ENCODE measurements around the gene TMEM132D. TPM values are rescaled to one million over a fixed set of nuclear protein-coding genes. Genes with fewer than 3 reads are reported as not detected.

The TMEM132D gene
- total RNA-seq, 2 experiments from 2014 or later, result not detected

DNA sequence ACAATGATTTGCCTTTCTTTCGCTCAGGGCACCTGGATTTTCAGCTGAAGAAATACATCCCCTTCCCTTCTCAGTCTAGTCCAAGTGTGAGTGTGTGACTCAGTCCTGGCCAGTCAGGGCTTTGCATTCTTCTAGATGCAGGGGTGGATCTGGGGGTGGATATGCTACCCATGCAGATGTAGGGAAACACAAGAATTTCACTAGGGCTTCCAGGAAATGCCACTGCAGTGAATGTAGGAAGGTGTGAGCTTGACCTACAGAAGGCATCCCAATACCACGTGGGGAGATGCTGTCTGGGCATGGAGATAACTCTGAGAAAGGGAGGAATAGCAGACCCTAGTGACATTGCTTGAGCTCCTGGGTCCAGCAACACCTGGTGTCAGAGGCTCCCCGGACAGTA, 646.3 kb downstream of the TMEM132D start:
- TF ChIP-seq EZH2phosphoT487 (IDR thresholded peaks at IDR 0.05; ENCODE audit: borderline replicate concordance, low read depth, low read length) (no peak), CTCF (conservative IDR thresholded peaks at IDR 0.05; ENCODE audit: low read length) (no peak)
- CTCF ChIA-PET (ENCODE audit: unreplicated experiment), result no interaction called here
- H3K9me3 ChIP-seq (ENCODE audit: low read length), result no peaks in the 10 kb centered on the region
- no peaks in the 10 kb centered on the region for H3K79me2 ChIP-seq (ENCODE audit: insufficient read depth, low read depth, low read length)
- intact Hi-C loops (cut with micrococcal nuclease; ENCODE audit: unreplicated experiment), result no loop called here
- no peak overlapping the region for H3K4me3 ChIP-seq (ENCODE audit: low read depth, low read length, poor library complexity, severe bottlenecking)
- no peak overlapping the region for H3K27ac ChIP-seq (ENCODE audit: low read depth, low read length, poor library complexity, severe bottlenecking)
- no TSS peak for BruUV-seq (replicated peaks)
- no peaks in the 10 kb centered on the region for H3K4me1 ChIP-seq (ENCODE audit: insufficient read depth, low read length, poor library complexity, severe bottlenecking)
- POLR2A ChIA-PET, result no interaction called here
- no peak for DNase-seq (ENCODE audit: low spot score)
- H4K20me1 ChIP-seq (ENCODE audit: insufficient read depth, low read length), result no peaks in the 10 kb centered on the region
- no peaks in the 10 kb centered on the region for H3K9me2 ChIP-seq (ENCODE audit: insufficient read depth, low read length)
- no peak overlapping the region for H2AFZ ChIP-seq (ENCODE audit: low read length)
- H3K4me2 ChIP-seq (ENCODE audit: low read length), result no peak overlapping the region
- no peaks in the 10 kb centered on the region for H3K36me3 ChIP-seq (ENCODE audit: insufficient read depth, low read length)

DNA sequence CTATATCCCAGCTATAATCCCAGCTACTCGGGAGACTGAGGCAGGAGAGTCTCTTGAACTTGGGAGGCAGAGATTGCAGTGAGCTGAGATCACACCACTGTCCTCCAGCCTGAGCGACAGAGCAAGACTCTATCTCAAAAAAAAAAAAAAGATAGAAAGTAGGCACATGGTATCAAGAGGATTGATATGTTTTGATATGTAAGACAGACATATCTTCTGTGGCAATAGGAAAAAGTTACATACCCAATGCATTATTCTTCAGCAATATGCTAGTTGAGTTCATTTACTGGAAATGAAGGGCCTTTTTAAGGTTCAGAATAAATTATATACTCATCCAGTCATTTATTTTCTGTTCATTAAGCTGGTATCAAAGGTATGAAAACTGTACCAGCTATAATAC, 657.2 kb downstream of the TMEM132D start:
- Histone ChIP-seq H3K9me2 (ENCODE audit: insufficient read depth, low read length) (no peaks in the 10 kb centered on the region), H3K9me3 (ENCODE audit: low read length) (no peaks in the 10 kb centered on the region), H3K4me1 (ENCODE audit: insufficient read depth, low read length, poor library complexity, severe bottlenecking) (no peaks in the 10 kb centered on the region), H3K4me2 (ENCODE audit: low read length) (no peak overlapping the region), H4K20me1 (ENCODE audit: insufficient read depth, low read length) (no peaks in the 10 kb centered on the region), H2AFZ (ENCODE audit: low read length) (no peak overlapping the region), H3K4me3 (ENCODE audit: low read depth, low read length, poor library complexity, severe bottlenecking) (no peak overlapping the region), H3K36me3 (ENCODE audit: insufficient read depth, low read length) (no peaks in the 10 kb centered on the region), H3K27ac (ENCODE audit: low read depth, low read length, poor library complexity, severe bottlenecking) (no peak overlapping the region), H3K79me2 (ENCODE audit: insufficient read depth, low read depth, low read length) (no peaks in the 10 kb centered on the region)
- CTCF ChIA-PET (ENCODE audit: unreplicated experiment), result no interaction called here
- POLR2A ChIA-PET, result interaction anchor here (0.7 kb wide), 1 partner anchor 67 kb away, joined by 3 read pairs; no protein-coding TSS in a partner anchor
- TF ChIP-seq EZH2phosphoT487 (IDR thresholded peaks at IDR 0.05; ENCODE audit: borderline replicate concordance, low read depth, low read length) (no peak), CTCF (conservative IDR thresholded peaks at IDR 0.05; ENCODE audit: low read length) (no peak)
- no peak for DNase-seq (ENCODE audit: low spot score)
- BruUV-seq (replicated peaks), result no TSS peak
- intact Hi-C loops (cut with micrococcal nuclease; ENCODE audit: unreplicated experiment), result no loop called here

DNA sequence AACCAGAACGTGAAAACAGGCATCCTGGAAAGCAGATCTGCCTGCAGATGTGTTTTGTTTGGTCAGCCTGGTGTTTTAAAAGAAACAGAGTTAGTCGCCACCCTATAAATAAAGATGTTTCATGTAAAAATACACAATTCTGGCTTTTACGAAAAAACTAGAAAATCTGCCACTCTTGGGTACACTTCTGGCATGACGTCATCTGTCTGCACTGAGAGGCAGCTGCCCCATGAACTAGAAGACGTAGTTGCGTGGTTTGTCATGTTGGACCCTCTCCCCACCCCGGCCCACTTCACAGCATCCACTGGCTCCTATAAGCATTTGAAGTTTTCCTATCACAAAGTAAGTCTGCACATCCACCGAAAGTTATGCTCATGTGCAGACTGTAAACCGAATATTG, 658.1 kb downstream of the TMEM132D start:
- H3K36me3 ChIP-seq (ENCODE audit: insufficient read depth, low read length), result no peaks in the 10 kb centered on the region
- H4K20me1 ChIP-seq (ENCODE audit: insufficient read depth, low read length), result no peaks in the 10 kb centered on the region
- no peak for DNase-seq (ENCODE audit: low spot score)
- H3K9me2 ChIP-seq (ENCODE audit: insufficient read depth, low read length), result no peaks in the 10 kb centered on the region
- no TSS peak for BruUV-seq (replicated peaks)
- intact Hi-C loops (cut with micrococcal nuclease; ENCODE audit: unreplicated experiment), result no loop called here
- CTCF ChIA-PET (ENCODE audit: unreplicated experiment), result no interaction called here
- H3K79me2 ChIP-seq (ENCODE audit: insufficient read depth, low read depth, low read length), result no peaks in the 10 kb centered on the region
- H3K9me3 ChIP-seq (ENCODE audit: low read length), result no peaks in the 10 kb centered on the region
- TF ChIP-seq CTCF (conservative IDR thresholded peaks at IDR 0.05; ENCODE audit: low read length) (no peak), EZH2phosphoT487 (IDR thresholded peaks at IDR 0.05; ENCODE audit: borderline replicate concordance, low read depth, low read length) (no peak)
- no peak overlapping the region for H3K4me3 ChIP-seq (ENCODE audit: low read depth, low read length, poor library complexity, severe bottlenecking)
- no peak overlapping the region for H3K4me2 ChIP-seq (ENCODE audit: low read length)
- H3K27ac ChIP-seq (ENCODE audit: low read depth, low read length, poor library complexity, severe bottlenecking), result no peak overlapping the region
- no peak overlapping the region for H2AFZ ChIP-seq (ENCODE audit: low read length)
- POLR2A ChIA-PET, result interaction anchor here (0.7 kb wide), 1 partner anchor 369 kb away, joined by 5 read pairs; no protein-coding TSS in a partner anchor
- no peaks in the 10 kb centered on the region for H3K4me1 ChIP-seq (ENCODE audit: insufficient read depth, low read length, poor library complexity, severe bottlenecking)

Measured in OCI-LY7 (cell line).